Measurements from ENCODE around the gene TRAF3.

DNA sequence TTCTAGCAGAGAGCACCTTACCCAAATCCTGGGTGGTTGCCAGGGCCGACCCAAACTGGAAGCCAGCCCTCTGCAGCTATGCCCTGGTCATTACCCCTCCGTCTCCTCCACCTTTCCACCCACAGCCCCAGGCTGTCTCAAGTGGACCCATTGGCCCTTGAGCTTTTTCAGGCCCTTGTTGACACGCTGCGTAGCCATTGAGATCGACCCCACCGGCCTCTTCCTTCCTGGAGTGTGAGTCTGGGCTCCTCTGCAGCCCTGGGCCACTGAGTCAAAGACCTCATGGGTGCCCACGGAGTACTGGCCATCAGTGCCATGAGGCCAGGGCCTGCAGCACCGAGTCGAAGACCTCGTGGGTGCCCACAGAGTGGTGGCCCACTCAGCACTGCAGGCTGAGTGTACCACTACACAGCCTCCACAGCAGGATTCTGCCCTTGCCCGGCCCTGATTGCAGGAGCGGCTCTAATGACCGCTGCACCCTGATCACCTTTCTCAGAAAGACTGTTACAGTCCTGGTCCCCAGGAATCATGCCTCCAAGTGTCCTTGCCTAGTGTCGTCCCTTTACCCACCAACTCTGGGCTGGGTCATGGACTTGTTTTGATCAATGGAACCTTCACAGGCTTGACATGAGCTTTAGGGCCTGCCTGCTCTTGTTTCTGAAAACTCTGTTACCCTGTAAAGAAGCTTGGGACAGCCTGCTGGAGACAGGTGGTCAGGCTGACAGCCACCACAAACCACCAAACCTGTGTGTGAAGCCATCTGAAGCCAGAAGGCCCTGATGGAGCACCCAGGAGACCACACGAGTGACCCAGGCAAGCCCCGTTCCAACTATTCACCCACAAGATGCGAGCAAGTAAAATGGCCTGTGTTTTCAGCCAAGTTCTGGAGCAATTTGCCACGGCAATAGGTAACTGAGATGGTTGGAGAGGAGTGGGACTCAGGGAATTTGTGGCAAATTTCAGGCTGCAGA lies 39.6 kb upstream of the TRAF3 start:
- TF ChIP-seq, protein P1, sequence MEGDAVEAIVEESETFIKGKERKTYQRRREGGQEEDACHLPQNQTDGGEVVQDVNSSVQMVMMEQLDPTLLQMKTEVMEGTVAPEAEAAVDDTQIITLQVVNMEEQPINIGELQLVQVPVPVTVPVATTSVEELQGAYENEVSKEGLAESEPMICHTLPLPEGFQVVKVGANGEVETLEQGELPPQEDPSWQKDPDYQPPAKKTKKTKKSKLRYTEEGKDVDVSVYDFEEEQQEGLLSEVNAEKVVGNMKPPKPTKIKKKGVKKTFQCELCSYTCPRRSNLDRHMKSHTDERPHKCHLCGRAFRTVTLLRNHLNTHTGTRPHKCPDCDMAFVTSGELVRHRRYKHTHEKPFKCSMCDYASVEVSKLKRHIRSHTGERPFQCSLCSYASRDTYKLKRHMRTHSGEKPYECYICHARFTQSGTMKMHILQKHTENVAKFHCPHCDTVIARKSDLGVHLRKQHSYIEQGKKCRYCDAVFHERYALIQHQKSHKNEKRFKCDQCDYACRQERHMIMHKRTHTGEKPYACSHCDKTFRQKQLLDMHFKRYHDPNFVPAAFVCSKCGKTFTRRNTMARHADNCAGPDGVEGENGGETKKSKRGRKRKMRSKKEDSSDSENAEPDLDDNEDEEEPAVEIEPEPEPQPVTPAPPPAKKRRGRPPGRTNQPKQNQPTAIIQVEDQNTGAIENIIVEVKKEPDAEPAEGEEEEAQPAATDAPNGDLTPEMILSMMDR (IDR thresholded peaks at IDR 0.05): no peak
- no peak for TF ChIP-seq POLR2A (IDR thresholded peaks at IDR 0.05)
- TF ChIP-seq POLR2AphosphoS5 (IDR thresholded peaks at IDR 0.05; ENCODE audit: insufficient read depth in 1 of 2, low read depth in 1 of 2): no peak
